ENCODE measurements around the gene CHD6. TPM values are rescaled to one million over a fixed set of nuclear protein-coding genes. Genes with fewer than 3 reads are reported as not detected.

CHD6 gene
- total RNA-seq, 2 experiments from 2014 or later = 114 to 126 TPM

DNA sequence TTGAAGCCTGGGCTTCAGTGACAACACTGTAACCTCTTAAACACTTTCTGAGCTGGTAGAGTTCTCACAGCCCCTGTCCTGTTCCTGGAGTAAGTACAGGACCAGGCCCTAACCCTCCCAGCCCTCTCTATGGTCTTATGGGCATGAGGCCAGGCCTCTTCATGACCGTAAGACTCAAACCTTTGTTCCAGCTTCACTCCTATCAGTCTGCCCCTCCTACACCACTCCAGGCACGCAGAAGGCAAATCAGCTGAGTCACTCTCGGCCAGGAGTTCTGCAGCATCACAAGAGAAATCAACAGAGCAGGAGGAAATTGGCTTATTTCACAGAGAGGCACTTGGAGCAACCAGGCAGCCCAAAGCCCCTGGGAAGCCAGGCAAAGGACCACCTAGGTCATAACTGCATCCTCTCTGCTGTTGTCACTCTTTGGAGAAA is 25.3 kb upstream of the CHD6 start:
- H3K27me3 Mint-ChIP-seq = peaks cover 18% of the 10 kb centered on the region
- H3K36me3 ChIP-seq (ENCODE audit: insufficient read depth, low read length) = no peaks in the 10 kb centered on the region
- no peaks in the 10 kb centered on the region for H3K9me3 ChIP-seq (ENCODE audit: control insufficient read depth in 1 of 2, insufficient read depth in 1 of 2, low read length in 2 of 2)
- POLR2A ChIA-PET = no interaction called here
- CTCF ChIA-PET = no interaction called here
- H3K27ac ChIP-seq (ENCODE audit: low read depth in 1 of 2, low read length in 2 of 2) = no peak overlapping the region
- H3K4me1 Mint-ChIP-seq (ENCODE audit: low read depth) = no peaks in the 10 kb centered on the region
- H3K9me3 Mint-ChIP-seq = no peaks in the 10 kb centered on the region
- H3K27me3 ChIP-seq (ENCODE audit: control insufficient read depth in 1 of 2, insufficient read depth in 2 of 2, low read length in 2 of 2) = peaks cover 12 to 15% of the 10 kb centered on the region in 2 experiments
- TF ChIP-seq, protein P1, sequence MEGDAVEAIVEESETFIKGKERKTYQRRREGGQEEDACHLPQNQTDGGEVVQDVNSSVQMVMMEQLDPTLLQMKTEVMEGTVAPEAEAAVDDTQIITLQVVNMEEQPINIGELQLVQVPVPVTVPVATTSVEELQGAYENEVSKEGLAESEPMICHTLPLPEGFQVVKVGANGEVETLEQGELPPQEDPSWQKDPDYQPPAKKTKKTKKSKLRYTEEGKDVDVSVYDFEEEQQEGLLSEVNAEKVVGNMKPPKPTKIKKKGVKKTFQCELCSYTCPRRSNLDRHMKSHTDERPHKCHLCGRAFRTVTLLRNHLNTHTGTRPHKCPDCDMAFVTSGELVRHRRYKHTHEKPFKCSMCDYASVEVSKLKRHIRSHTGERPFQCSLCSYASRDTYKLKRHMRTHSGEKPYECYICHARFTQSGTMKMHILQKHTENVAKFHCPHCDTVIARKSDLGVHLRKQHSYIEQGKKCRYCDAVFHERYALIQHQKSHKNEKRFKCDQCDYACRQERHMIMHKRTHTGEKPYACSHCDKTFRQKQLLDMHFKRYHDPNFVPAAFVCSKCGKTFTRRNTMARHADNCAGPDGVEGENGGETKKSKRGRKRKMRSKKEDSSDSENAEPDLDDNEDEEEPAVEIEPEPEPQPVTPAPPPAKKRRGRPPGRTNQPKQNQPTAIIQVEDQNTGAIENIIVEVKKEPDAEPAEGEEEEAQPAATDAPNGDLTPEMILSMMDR (IDR thresholded peaks at IDR 0.05) = no peak
- no peaks in the 10 kb centered on the region for H3K36me3 Mint-ChIP-seq (ENCODE audit: low read depth)
- no peak overlapping the region for H3K27ac Mint-ChIP-seq
- no peak overlapping the region for H3K4me3 Mint-ChIP-seq
- no peak overlapping the region for H3K4me3 ChIP-seq (ENCODE audit: low read length)
- ATAC-seq (ENCODE audit: poor library complexity) (no peak), DNase-seq (no peak)
- intact Hi-C loops (cut with DNase I, micrococcal nuclease) = no loop called here
- H3K4me1 ChIP-seq (ENCODE audit: insufficient read depth, low read length) = no peaks in the 10 kb centered on the region

DNA sequence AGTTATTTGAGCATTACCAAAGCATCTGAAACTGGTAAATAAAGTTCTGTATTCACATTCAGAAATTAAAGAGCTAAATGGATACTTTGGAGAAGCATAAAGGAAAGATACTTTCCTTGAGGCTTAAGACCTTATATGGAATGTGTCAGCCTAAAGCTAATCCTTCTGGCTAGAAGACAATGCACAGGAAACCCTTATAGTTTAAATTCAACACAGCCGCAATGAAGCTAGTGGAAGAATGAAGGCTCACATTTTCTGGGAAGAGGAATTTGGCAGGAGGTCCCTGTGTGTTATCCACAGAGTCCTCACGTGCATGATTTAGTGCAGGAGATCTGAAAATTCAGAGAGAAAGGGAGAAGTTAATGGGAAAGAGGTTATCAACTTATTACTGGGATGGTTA is 21.5 kb upstream of the CHD6 start:
- no peak overlapping the region for H3K27ac Mint-ChIP-seq
- no peaks in the 10 kb centered on the region for H3K4me1 ChIP-seq (ENCODE audit: insufficient read depth, low read length)
- ChIA-PET CTCF (no interaction called here), POLR2A (no interaction called here)
- H3K27me3 ChIP-seq (ENCODE audit: control insufficient read depth in 1 of 2, insufficient read depth in 2 of 2, low read length in 2 of 2) = peaks cover 5 to 8% of the 10 kb centered on the region in 2 experiments
- H3K9me3 ChIP-seq (ENCODE audit: control insufficient read depth in 1 of 2, insufficient read depth in 1 of 2, low read length in 2 of 2) = no peaks in the 10 kb centered on the region
- no peak overlapping the region for H3K4me3 ChIP-seq (ENCODE audit: low read length)
- H3K9me3 Mint-ChIP-seq = no peaks in the 10 kb centered on the region
- TF ChIP-seq, protein P1 (IDR thresholded peaks at IDR 0.05) = no peak
- intact Hi-C loops (cut with DNase I, micrococcal nuclease) = no loop called here
- peaks cover 10% of the 10 kb centered on the region for H3K27me3 Mint-ChIP-seq
- no peak for ATAC-seq (ENCODE audit: poor library complexity)
- H3K4me3 Mint-ChIP-seq = no peak overlapping the region
- H3K36me3 ChIP-seq (ENCODE audit: insufficient read depth, low read length) = no peaks in the 10 kb centered on the region
- H3K27ac ChIP-seq (ENCODE audit: low read depth in 1 of 2, low read length in 2 of 2) = no peak overlapping the region
- H3K4me1 Mint-ChIP-seq (ENCODE audit: low read depth) = no peaks in the 10 kb centered on the region
- no peaks in the 10 kb centered on the region for H3K36me3 Mint-ChIP-seq (ENCODE audit: low read depth)
- no peak for DNase-seq

DNA sequence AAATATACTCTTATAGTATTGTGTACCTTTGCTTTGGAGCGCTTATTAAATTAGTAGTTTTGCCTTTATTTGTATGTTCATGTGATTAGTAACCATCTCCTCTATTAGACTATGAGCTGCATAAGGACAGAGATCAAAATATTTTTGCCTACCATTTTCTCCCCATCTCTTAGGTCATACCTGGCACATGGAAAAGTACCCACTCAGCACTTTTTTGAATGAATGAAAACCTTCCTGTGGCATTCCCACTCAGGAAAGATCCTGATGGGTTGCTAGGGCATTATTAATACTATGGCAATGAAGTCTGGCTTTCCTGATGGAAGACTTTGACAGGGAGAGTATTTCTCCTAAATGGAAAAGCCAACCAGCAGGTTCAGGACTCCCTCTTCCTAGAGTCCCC is 20.3 kb upstream of the CHD6 start:
- Histone ChIP-seq H3K27me3 (ENCODE audit: control insufficient read depth in 1 of 2, insufficient read depth in 2 of 2, low read length in 2 of 2) (peaks cover 2 to 8% of the 10 kb centered on the region in 2 experiments), H3K27ac (ENCODE audit: low read depth in 1 of 2, low read length in 2 of 2) (no peak overlapping the region), H3K9me3 (ENCODE audit: control insufficient read depth in 1 of 2, insufficient read depth in 1 of 2, low read length in 2 of 2) (no peaks in the 10 kb centered on the region), H3K4me3 (ENCODE audit: low read length) (no peak overlapping the region), H3K36me3 (ENCODE audit: insufficient read depth, low read length) (no peaks in the 10 kb centered on the region), H3K4me1 (ENCODE audit: insufficient read depth, low read length) (no peaks in the 10 kb centered on the region)
- peaks cover 10% of the 10 kb centered on the region for H3K27me3 Mint-ChIP-seq
- TF ChIP-seq, protein P1 (IDR thresholded peaks at IDR 0.05) = no peak
- no peaks in the 10 kb centered on the region for H3K9me3 Mint-ChIP-seq
- POLR2A ChIA-PET = no interaction called here
- no peak for ATAC-seq (ENCODE audit: poor library complexity)
- H3K4me1 Mint-ChIP-seq (ENCODE audit: low read depth) = no peaks in the 10 kb centered on the region
- no peaks in the 10 kb centered on the region for H3K36me3 Mint-ChIP-seq (ENCODE audit: low read depth)
- no peak for DNase-seq
- intact Hi-C loops (cut with DNase I, micrococcal nuclease) = no loop called here
- H3K4me3 Mint-ChIP-seq = no peak overlapping the region
- no peak overlapping the region for H3K27ac Mint-ChIP-seq
- CTCF ChIA-PET = no interaction called here
